SW480 (cell line): ENCODE data around the gene PPFIA1.
"Not testable (repeated sequence)": the region's sequence is repeated elsewhere in the genome, so short reads cannot be mapped to it uniquely, and the experiment has no call there.

Experiments used
- DNase-seq: peaks from one replicate; pipeline ENCODE4 v3.0.0-alpha.2; 2016; ENCODE audit warnings: low spot score

PPFIA1 gene

GRCh38 chr11:70359451-70360205, 89.1 kb downstream of the PPFIA1 start:
- DNase-seq = no peak

- no peak for DNase-seq
Observed at GRCh38 chr11:70360211-70360610, 89.7 kb downstream of the PPFIA1 start.

GRCh38 chr11:70364178-70364577, 93.7 kb downstream of the PPFIA1 start:
- no peak for DNase-seq

- DNase-seq = no peak
Observed at GRCh38 chr11:70364745-70365543, 94.5 kb downstream of the PPFIA1 start.

- no peak for DNase-seq
Observed at GRCh38 chr11:70365544-70365927, 95.0 kb downstream of the PPFIA1 start.

- no peak for DNase-seq
Observed at GRCh38 chr11:70367071-70367470, 96.6 kb downstream of the PPFIA1 start.

- no peak for DNase-seq
Observed at GRCh38 chr11:70368961-70369360, 98.5 kb downstream of the PPFIA1 start.

GRCh38 chr11:70371241-70371640, 100.8 kb downstream of the PPFIA1 start:
- DNase-seq = no peak

GRCh38 chr11:70372076-70372475, 101.6 kb downstream of the PPFIA1 start:
- no peak for DNase-seq

- no peak for DNase-seq
Observed at GRCh38 chr11:70376621-70377020, 106.1 kb downstream of the PPFIA1 start.

GRCh38 chr11:70377645-70378044, 107.2 kb downstream of the PPFIA1 start:
- DNase-seq = no peak

- DNase-seq = no peak
Observed at GRCh38 chr11:70378506-70379134, 108.1 kb downstream of the PPFIA1 start.

- no peak for DNase-seq
Observed at GRCh38 chr11:70381350-70381749, 110.9 kb downstream of the PPFIA1 start.

- DNase-seq = no peak
Observed at GRCh38 chr11:70381872-70382861, 111.7 kb downstream of the PPFIA1 start.

GRCh38 chr11:70383664-70384565, 113.4 kb downstream of the PPFIA1 start:
- DNase-seq = no peak

- DNase-seq = no peak
Observed at GRCh38 chr11:70384566-70385152, 114.2 kb downstream of the PPFIA1 start.

GRCh38 chr11:70387564-70387963, 117.1 kb downstream of the PPFIA1 start:
- DNase-seq = no peak

GRCh38 chr11:70389201-70389600, 118.7 kb downstream of the PPFIA1 start:
- DNase-seq = no peak

- DNase-seq = not testable (repeated sequence)
Observed at GRCh38 chr11:70390882-70391281, 120.4 kb downstream of the PPFIA1 start.
